Measurements from ENCODE around the gene DEFB132.

DNA sequence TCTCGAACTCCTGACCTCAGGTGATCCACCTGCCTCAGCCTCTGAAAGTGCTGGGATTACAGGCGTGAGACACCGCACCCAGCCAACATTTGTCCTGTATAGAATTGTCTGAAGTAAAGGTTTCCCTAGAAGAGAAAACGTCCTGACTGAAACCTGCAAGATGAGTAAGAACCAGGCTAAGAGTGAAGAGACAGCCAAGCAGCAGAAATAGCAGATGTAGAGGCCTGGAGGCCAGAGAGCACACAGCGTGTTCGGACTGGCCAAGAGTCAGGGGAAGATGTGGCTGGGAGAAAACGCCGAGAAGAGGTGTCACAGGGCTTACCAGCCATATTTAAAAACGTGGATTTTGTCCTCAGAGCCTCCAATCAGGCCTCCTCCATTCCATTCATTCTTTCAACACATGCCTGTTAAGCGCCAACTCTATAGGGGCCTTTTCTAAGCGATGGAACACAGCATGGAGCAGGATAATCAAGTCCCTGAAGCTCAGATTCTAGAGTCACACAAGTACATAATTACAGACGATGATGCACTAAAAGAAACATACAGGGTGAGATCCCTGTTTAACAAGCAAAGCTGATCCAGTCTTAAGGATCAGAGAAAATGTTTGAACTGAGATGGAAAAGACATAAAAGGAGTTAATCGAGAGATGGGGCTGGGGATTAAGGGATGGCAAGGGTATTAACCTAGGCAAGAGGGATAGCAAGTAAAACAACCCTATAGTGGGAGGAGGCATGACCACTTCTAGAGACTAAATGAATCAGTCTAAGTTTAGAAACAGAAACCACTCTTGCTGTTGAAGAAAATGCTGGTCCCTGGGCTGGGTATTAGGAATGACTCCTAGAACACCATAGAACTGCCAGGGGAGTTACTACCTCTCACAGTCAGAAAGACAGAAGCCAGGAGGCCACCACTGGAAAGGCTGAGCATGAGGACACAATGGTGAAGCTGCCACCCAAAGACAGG lies 44.6 kb downstream of the DEFB132 start:
- TF ChIP-seq, protein P1, sequence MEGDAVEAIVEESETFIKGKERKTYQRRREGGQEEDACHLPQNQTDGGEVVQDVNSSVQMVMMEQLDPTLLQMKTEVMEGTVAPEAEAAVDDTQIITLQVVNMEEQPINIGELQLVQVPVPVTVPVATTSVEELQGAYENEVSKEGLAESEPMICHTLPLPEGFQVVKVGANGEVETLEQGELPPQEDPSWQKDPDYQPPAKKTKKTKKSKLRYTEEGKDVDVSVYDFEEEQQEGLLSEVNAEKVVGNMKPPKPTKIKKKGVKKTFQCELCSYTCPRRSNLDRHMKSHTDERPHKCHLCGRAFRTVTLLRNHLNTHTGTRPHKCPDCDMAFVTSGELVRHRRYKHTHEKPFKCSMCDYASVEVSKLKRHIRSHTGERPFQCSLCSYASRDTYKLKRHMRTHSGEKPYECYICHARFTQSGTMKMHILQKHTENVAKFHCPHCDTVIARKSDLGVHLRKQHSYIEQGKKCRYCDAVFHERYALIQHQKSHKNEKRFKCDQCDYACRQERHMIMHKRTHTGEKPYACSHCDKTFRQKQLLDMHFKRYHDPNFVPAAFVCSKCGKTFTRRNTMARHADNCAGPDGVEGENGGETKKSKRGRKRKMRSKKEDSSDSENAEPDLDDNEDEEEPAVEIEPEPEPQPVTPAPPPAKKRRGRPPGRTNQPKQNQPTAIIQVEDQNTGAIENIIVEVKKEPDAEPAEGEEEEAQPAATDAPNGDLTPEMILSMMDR (conservative IDR thresholded peaks at IDR 0.05; ENCODE audit: low read length) = no peak
- no peak for TF ChIP-seq EZH2phosphoT487 (IDR thresholded peaks at IDR 0.05; ENCODE audit: borderline replicate concordance, low read depth, low read length)

Measured in OCI-LY7 (cell line).